GM23338 (cell line): ENCODE data around the gene SGSM1.

Experiments
- CTCF ChIP-seq, 2 experiments: fragments of 200-600 bp in 1 of 2; sonication (generic) in 1 of 2; conservative IDR thresholded peaks; 2 replicates each; pipeline versions ENCODE4 v1.5.1 to v1.6.1; 2016 to 2017; ENCODE audit warnings: antibody characterized with exemption in 2 of 2, low read depth in 2 of 2, mild to moderate bottlenecking in 2 of 2, moderate library complexity in 1 of 2
- ETS1 ChIP-seq: IDR thresholded peaks from 2 replicates; pipeline ENCODE4 v1.6.1; 2016; ENCODE audit warnings: antibody characterized with exemption
- EZH2 ChIP-seq: fragments of 200-600 bp; sonication (generic); IDR thresholded peaks from one replicate; pipeline ENCODE4 v1.8.0; 2017; ENCODE audit warnings: antibody characterized with exemption, mild to moderate bottlenecking, low read depth; ENCODE audit not compliant: unreplicated experiment
- JUNB ChIP-seq: IDR thresholded peaks from one replicate; pipeline ENCODE4 v1.6.1; 2016; ENCODE audit warnings: antibody characterized with exemption; ENCODE audit not compliant: unreplicated experiment
- POLR2AphosphoS5 ChIP-seq: IDR thresholded peaks from 2 replicates; pipeline ENCODE4 v1.6.1; 2016; ENCODE audit warnings: antibody characterized with exemption, low read depth
- REST ChIP-seq: IDR thresholded peaks from one replicate; pipeline ENCODE4 v1.6.1; 2018; ENCODE audit warnings: antibody characterized with exemption; ENCODE audit not compliant: unreplicated experiment
- STAT1 ChIP-seq: IDR thresholded peaks from one replicate; pipeline ENCODE4 v1.6.1; 2016; ENCODE audit warnings: antibody characterized with exemption; ENCODE audit not compliant: unreplicated experiment
- ZNF114 ChIP-seq: fragments of 250-450 bp; sonication (Bioruptor Pico); IDR thresholded peaks from 2 replicates; pipeline ENCODE4 v1.5.0; 2020; ENCODE audit warnings: mild to moderate bottlenecking, moderate library complexity

GRCh38 chr22:24760708-24761306 is 45.2 kb upstream of the SGSM1 start:
- TF ChIP-seq POLR2AphosphoS5 = no peak
- no peak for TF ChIP-seq CTCF (conservative IDR thresholded peaks at IDR 0.05; ENCODE audit: low read depth in 2 of 2)
- no peak for TF ChIP-seq EZH2
- TF ChIP-seq REST = no peak
- no peak for TF ChIP-seq JUNB
- no peak for TF ChIP-seq ETS1
- no peak for TF ChIP-seq ZNF114 (CRISPR knock-in tag)
- no peak for TF ChIP-seq STAT1
